Fibroblast of upper back skin (primary cell): ENCODE data around the gene COL1A1.

Experiments
- DNase-seq: peaks from one replicate; pipeline ENCODE4 v3.0.0-alpha.2; 2013

The COL1A1 gene

DNA sequence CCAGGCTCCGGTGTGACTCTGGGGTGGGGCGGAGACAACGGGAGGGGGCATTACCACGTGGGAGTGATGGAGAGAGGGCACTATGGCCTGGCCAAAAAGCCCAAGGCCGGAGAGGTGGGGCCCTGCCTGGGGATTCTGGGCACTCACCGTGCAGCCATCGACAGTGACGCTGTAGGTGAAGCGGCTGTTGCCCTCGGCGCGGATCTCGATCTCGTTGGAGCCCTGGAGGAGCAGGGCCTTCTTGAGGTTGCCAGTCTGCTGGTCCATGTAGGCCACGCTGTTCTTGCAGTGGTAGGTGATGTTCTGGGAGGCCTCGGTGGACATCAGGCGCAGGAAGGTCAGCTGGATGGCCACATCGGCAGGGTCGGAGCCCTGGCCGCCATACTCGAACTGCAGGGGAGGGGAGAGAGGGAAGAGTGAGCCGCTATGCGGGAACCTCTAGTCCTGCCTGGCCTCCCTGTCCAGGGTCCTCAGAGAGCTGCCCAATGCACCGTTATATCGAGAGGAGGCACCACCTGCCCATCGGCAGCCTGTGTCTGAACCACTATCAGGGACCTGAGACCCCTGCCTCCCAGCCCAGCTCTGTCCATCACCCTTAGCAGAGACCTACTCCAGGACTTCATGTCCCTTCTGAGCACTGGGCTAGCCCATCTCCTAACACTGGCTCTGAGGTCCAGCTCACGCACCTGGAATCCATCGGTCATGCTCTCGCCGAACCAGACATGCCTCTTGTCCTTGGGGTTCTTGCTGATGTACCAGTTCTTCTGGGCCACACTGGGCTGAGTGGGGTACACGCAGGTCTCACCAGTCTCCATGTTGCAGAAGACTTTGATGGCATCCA lies 15.6 kb downstream of the COL1A1 start:
- peak; percentile 58 for DNase-seq

DNA sequence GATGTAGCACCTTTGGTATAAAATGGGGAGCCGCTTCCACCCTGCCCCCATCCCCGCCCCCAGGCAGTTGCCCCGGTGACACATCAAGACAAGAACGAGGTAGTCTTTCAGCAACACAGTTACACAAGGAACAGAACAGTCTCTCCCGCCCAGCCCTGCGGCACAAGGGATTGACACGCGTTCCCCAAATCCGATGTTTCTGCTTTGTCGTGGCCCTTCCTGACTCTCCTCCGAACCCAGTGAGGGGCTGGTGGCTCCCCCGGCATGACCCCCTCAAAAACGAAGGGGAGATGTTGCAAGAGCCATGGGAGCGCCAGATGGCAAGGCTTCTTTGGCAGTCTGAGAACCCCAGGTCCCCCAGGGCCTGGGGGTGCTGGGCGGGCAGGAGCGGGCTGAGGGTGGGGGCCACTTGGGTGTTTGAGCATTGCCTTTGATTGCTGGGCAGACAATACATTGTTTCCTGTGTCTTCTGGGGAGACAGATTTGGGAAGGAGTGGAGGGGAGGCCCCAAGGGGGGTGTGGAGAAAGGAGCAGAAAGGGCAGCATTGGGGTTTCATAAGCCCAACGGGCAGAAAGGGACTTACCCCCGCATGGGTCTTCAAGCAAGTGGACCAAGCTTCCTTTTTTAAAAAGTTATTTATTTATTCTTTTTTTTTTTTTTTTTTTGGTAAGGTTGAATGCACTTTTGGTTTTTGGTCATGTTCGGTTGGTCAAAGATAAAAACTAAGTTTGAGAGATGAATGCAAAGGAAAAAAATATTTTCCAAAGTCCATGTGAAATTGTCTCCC lies 16.6 kb downstream of the COL1A1 start:
- DNase-seq, result peak; percentile 81

DNA sequence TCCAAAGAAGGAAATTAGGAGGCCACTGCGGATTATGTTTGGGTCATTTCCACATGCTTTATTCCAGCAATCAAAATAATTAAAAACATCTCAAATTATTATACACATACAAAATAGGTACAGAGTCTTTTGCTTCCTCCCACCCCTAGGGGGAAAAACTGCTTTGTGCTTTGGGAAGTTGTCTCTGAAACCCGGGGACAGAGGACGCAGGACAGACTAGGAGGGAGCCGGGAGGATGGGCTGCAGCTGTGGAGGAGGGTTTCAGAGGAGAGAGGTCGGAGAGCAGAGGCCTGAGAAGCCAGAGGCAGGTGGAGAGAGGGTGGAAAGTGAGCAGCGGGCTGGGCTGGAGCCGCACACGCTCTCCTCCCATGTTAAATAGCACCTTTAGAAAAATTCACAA lies 17.4 kb downstream of the COL1A1 start:
- peak; percentile 69 for DNase-seq

DNA sequence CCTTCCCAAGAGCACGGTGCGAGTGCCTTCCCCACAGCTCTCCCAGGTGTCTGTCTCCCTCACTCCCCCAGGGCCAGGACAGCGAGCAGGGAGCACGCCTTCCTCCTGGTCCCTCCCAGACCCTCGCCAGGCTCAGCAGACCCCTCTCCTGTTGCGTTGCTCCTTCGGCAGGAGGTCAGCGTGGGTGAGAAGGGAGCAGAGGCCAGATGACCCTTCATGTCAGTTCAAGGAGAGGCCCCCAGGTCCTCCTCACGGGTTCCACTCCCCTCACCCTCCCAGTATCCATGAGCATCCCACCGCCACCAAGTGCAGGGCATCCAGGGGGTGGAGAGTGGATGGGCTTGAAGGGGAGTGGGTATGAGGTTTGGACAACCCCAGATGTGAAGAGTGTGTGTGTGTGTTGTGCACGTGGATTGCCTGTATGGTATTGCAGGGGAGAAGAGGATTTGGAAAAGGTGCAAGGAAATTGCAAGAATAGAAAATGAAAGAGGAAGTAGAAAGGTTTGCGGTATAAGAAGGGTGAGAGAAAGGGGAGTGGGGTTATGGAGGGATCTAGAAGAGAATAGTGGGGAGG lies 17.9 kb downstream of the COL1A1 start:
- DNase-seq, result peak; percentile 81

DNA sequence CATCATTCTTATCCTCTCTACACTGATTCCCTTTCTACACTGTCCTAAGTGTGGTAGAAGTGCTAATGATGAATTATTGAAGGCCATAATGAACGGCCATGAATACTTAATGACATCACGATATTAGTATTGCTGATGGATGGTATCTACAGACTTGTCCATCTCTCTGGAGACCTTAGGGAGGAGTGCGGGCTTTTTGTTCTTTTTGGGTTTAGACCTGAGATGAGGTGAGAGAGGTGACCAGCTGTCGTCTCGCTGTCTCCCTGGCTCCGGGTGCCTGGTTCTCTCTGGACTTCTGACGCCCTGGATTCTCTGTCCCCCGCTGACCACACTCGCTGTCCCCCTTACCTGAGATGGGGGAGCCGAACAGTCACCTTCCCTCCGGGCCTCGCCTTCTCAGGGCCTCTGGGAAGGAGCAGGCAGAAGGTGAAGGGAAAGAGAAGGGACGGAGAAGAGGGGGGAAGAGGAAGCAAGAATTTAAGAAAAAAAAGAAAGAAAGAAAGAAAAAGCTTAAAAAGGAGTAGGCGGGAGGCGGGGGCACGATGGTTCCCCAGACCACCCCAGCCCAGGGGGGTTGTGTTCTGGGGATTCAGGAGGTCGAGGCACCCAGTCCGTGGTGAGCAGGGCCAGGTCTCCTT lies 18.5 kb downstream of the COL1A1 start:
- DNase-seq, result peak; percentile 76

DNA sequence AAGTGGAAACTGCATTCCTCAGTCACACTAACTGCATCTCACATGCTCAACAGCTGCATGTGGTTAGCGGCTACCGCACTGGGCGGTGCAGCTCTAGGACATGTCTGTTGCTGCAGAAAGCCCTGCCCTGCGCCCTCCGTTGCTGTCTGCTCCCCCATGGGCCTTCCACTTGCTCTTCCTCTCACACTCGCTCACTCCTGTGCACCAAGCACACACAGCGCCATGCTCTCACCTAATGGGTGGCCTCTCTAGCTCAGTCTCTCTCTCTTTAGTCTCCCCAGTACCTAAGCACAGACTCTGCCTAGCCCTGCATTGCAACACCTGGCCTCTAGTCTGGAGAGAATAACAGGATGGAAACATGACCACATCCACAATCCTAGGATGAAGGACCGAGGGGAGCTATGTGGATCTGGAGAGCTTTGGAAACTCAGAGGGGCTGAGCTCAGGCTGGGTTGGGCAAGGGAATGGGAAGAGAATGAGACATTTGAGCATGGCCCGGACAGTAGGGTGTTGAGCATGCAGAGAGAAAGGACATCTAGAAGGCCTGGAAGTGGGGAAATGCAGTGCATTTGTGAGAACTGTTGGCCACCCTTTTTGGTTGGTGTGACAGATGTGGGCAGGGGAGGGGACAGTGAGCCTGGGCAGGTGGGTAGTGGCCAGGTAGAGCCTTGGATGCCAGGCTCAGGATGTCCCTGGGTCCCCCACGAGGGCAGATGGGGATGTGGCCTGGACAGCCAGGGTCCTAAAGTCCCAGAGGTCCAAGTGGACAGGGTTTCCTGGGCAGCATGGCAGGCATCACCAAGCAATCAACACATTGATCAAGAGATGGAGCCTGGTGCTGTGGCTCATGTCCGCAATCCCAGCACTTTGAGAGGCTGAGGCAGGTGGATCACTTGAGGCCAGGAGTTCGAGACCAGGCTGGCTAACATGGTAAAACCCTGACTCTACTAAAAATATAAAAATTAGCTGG lies 19.6 kb downstream of the COL1A1 start:
- peak; percentile 89 for DNase-seq

DNA sequence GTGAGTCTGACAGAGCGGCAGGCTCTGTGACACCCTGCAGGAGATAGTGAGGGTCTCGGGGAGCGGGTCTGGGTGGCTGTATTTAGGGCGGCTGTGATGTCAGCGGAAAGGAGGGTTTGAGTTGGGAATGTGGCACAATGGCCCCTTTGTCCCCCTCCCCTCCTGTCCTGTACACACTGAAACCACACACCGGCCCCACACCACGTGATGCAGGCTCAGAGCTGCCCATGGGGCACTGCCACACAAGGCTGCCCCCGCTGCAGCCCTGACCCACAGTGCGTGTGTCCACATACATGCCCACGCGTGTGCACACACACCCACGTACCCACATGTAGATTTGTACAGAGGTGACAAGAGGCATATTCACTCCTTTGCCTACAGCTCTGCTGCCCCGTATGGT lies 20.3 kb downstream of the COL1A1 start:
- no peak for DNase-seq

DNA sequence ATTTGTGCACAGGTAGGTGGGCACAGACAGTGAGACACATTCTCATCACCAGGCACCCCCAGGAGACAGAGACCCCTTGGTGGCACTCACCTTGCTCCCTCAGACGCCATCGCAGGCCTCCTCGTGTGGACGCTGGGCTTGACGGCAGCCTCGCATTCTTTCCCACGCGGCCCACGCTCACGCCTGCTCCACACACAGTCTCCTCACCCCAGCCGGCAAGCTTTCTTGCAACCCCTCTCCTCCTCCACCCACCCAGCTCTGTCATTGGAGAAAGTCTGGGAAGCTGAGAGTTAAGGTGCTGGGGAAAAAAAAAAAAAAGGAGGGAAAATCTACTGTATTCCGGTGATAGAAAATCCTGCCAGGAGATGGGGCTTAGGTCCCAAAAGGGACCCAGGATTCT lies 20.8 kb downstream of the COL1A1 start:
- peak; percentile 53 for DNase-seq

DNA sequence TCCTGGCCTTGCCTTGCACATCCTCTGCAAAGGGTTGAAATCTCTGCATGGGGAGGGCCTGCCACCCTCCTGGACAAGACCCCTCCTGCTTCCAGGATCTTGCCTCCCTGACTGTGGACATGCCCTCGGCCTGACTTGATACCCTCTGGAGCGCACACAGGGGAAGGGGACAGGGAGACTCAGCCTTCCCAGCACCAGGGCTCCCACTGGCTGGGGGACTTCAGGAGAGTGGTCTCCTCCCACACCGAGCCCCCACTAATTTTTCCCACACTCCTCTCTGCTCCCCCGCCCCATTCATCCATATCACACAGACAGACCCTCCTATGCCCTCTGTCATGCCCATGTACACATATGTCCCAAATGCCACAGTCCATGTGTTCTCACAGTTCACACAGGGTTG lies 21.3 kb downstream of the COL1A1 start:
- DNase-seq, result peak; percentile 48

DNA sequence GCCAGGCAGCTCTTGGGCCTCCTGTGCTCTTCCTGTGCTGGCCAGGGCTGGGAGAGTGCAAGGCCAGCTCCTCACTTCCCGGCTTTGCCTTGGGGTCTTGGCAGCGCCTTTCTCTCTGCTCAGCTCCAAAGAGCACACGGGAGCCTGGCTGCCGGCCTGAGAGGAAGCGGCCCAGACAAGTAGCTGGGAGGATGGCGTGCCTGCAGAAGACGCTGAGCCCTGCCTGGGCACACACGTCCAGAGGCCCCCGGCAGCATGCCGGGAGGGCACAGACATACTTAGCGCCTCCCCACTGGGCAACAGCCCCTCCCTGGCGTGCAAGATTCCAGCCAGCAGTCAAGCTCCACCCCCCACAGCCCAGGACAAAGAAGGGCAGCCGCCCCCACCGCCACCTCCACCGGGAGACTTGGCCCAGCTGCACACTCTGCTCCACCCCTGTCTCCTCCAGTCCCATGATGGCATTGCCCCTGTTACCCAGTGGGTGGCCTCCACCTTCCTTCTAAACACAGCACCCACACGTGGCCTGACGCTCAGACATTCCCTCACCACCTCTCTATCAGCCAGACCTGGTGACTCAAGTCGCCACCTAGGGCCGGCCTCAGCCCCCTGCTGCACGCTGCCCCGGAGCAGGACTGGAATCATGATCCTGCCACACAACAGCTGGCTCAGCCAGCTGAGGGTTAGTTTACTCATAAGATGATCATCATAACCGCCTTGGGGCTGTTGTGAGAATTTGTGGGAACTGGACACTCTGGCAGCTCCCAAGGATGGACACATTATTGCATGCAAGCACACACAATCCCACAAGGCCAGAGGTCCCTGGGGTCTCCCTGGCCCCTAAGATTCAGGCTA lies 23.2 kb downstream of the COL1A1 start:
- DNase-seq, result peak; percentile 93

DNA sequence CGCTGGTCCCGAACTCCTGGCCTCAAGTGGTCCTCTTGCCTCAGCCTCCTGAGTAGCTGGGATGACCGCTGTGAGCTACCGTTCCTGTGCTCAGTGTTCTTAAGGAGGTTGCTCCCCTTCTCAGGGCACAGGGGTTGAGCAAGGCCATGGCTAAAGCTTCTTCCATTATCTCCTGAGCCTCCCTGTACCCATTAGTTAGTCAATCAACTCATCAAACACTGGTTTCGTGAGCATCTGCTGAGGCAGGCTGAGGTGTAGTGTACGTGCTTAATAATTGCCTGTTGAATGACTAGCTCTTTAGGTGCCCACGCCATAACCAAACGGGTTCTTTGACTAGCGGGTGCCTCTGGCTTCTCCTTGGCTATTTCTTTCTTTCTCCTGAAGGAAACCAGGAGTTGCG lies 24.0 kb downstream of the COL1A1 start:
- no peak for DNase-seq

DNA sequence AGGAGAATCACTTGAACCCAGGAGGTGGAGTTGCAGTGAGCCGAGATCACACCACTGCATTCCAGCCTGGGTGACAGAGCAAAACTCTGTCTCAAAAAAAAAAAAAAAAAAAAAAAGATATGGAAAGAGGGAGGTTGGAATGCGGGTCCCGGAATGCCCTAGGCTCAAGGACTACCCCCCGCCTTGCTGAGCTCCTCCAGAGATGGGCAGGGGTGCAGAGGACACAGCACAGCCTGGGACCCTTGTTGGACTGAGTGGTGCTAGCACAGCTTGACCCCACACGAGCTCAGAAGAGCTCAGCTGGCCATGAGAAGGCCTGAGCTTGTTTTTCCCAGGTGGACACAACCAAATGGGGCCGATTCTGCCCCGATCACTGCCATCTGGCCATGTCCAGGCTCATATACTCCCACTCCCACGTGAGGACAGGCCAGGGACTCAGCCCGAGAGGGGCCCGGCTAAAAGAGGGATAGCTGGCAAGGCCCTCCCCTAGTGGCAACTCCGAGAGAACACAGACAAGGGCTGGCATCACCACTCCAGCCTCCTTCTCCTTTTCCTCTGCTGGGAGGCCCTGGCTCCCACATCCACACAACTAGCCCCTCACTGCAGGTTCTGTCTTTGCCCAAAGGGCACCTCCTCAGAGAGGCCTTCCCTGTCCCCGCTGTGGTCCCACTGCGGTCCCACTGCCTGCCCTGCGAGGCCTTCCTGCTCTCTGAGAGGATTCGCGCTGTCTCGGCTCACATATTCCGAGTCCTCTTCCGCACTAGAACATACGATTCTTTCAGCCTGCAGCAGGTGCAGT lies 24.7 kb downstream of the COL1A1 start:
- peak; percentile 45 for DNase-seq

DNA sequence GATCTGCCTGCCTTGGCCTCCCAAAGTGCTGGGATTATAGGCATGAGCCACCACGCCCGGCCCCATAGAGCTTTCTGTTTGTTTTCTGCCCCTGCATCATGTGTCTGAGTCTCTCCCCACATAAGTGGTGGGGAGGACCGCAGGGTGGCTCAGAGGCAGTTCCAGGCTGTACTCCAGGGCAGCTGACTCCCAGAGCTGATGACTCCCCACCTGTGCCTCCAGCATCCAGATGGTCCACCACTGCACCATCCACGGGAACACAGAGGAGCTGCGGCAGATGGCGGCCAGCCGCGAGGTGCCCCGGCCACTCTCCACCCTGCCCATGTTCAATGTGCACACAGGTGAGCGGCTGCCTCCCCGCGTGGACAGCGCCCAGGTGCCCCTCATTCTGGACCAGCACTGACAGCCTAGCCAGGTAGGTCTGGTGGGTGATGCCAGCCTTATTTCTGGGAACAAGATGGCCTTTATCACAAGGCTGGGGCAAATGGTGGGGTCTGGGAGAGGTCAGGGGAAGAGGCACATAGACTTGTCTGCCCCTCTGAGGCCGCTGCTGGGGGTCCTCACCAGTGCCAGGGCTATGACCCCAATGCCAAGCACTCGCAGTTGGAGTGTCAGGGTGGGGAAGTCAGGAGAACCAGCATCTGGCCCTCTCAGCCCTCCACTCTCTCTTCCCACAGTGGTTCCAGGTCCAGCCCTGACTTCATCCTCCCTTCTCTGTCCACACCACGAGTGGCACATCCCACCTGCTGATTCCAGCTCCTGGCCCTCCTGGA lies 26.2 kb downstream of the COL1A1 start:
- DNase-seq, result peak; percentile 26

DNA sequence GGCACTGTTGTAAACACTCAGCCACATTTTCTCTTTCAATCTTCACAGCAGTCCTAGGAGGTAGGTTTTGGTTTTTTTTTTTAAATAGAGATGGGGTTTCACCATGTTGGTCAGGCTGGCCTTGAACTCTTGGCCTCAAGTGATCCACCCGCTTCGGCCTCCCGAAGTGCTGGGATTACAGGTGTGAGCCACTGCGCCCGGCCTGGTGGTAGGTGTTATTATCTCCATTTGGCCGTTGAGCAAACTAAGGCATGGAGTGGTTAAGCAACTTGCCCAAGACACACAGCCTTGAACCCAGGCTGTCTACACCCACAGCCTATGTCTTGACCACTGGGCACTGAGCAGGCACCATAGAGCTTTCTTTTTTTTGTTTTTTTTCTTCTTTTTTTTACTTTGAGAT lies 27.0 kb downstream of the COL1A1 start:
- no peak for DNase-seq

DNA sequence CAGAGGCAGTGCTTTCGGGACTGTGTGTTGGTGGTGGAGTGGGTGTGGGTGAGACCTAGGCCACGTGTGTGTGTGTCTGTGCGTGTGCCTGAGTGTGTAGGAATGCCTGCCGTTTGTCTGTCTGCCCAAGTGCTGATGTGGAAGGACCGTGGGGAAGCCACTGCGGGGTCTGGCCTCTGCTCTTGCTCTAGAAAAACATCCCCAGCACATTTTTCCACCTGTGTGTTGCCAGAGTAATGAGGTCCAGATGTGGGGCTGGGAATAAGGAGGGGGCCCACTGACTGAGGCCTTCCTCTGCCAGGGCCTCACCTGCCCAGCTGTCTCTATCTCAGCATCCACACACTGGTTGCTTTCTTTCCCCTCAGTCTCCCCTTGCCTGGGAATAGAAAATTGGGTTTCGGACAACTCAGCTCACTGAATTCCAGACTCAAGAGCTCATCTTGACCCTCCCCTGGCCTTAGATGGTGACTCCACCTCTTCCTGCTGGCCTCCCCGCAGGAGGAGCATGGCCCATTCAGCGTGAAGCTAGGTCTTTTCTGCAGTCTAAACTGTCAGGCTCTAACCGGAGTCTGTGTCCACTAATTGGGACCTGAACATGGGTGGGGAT lies 28.0 kb downstream of the COL1A1 start:
- DNase-seq, result peak; percentile 89

DNA sequence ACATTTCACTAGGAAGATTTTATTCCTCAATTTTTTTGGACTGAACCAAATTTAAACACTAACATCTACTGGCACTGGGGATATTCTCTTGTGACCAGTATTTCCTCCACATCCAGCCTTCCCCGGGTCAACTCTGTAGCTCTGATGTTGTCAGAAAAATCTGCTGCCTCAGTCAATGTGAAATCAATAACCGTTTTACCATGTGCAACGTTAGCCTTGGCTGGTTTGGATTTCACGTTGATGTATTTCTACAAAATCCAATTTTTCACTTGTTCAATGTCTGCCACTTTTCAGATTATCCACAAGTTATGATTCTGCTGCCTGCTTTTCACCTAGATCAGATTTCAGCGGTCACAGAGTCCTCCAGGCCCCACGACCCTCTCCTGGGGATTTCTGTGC lies 28.5 kb downstream of the COL1A1 start:
- no peak for DNase-seq

DNA sequence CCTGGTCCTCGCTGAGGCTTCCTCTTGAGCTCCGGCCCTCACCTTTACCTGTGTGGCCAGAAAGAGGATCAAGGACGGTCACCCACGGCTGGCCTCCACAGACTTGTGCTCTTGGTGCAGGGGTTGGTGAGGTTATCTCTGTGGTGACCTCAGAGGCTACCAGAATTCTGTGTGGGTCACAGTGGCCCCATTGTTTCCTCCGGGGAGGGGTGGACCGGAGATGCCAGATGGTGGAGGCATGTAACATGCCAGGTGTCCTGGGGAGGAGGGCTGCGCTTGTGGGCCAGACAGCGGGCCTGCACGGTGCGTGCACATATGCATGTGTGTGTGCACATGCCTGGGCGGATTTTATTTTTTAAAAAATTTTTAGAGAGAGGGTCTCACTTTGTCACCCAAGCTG lies 29.3 kb downstream of the COL1A1 start:
- DNase-seq, result no peak

DNA sequence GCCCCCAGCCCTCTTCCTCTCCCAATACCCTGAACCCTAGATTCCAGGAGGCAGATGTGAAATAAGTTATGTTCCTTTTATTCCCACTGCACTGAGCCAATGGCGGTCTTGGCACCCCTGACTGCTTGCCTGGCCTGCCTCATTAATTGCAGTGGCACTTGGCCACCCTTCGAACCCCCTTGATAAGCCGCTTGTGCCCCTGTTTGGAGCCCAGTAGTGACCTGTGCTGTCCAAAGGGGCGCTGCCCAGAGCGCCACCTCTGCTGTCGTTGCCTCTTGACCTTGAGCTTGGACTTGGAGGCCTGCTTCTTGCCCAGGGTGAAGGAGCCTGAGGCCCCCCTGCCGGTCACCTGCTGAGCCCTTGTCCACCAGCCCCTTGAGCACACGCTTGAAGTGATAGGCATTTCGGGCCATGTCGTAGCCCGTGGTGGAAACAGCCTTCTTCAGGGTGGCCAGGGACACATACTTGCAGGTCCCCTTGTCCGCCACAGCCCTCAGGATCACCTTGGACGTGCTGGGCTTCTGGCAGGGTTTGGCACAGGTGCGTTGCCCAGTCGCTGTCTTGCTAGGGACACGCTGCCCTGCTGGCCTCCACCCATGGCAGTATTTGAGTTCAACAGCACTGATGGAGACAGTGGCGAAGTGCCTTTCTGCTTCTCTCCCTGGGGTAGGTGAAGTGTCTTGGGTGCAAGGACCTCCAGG lies 29.9 kb downstream of the COL1A1 start:
- no peak for DNase-seq
